NB4 (cell line): ENCODE data around the gene MTURN.
A peak's percentile ranks its signal among the peaks of the same experiment; 100 is the strongest.

Experiments
- DNase-seq: peaks from one replicate; pipeline ENCODE4 v3.0.0; 2010; ENCODE audit warnings: low read depth
- H3K4me3 ChIP-seq: one replicate; pipeline ENCODE4 v1.5.1; 2011; ENCODE audit warnings: mild to moderate bottlenecking, low read depth, low read length, moderate library complexity
- MYC ChIP-seq: IDR thresholded peaks from 2 replicates; pipeline ENCODE4 v1.6.1; 2011; ENCODE audit warnings: low read depth, low read length
- POLR2A ChIP-seq: IDR thresholded peaks from 2 replicates; pipeline ENCODE4 v1.6.1; 2011; ENCODE audit warnings: mild to moderate bottlenecking; ENCODE audit not compliant: insufficient read length; ENCODE audit errors: extremely low read depth
- TF ChIP-seq, protein P1 (sequence below): IDR thresholded peaks from 2 replicates; pipeline ENCODE4 v1.6.1; 2011; ENCODE audit warnings: low read depth, low read length
- TF ChIP-seq, protein P2 (sequence below): IDR thresholded peaks from one replicate; pipeline ENCODE4 v1.5.1; 2012; ENCODE audit warnings: low read depth, low read length

MTURN gene

DNA sequence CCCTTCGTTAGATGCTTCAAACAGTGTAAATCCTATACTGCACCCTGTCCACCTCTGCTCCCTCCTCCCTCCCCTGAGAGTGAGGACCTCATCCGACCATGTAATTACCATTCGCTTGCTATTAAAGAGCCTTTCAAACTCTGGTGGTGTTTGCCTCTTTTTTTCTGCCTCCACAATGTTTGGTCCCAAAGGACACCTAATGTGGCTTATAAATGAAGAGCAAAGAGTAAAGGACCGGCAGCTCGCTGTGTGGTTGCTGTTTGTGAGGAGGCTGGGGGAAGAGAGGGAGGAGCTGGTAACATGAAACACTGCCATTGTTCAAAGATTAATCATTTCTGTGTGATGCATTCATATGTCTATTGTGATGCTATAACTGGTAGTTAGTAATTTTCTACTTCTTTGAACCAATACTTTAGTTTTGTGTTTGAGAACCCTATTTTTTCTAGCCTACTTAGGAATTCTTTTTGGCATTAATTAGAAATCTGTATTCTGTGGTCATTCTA lies 27.9 kb downstream of the MTURN start:
- H3K4me3 ChIP-seq: peak overlapping the region; percentile 33
- DNase-seq: peak; percentile 74
- TF ChIP-seq POLR2A: no peak
- TF ChIP-seq, protein P1, sequence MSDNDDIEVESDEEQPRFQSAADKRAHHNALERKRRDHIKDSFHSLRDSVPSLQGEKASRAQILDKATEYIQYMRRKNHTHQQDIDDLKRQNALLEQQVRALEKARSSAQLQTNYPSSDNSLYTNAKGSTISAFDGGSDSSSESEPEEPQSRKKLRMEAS: no peak
- TF ChIP-seq MYC: no peak
- TF ChIP-seq, protein P2, sequence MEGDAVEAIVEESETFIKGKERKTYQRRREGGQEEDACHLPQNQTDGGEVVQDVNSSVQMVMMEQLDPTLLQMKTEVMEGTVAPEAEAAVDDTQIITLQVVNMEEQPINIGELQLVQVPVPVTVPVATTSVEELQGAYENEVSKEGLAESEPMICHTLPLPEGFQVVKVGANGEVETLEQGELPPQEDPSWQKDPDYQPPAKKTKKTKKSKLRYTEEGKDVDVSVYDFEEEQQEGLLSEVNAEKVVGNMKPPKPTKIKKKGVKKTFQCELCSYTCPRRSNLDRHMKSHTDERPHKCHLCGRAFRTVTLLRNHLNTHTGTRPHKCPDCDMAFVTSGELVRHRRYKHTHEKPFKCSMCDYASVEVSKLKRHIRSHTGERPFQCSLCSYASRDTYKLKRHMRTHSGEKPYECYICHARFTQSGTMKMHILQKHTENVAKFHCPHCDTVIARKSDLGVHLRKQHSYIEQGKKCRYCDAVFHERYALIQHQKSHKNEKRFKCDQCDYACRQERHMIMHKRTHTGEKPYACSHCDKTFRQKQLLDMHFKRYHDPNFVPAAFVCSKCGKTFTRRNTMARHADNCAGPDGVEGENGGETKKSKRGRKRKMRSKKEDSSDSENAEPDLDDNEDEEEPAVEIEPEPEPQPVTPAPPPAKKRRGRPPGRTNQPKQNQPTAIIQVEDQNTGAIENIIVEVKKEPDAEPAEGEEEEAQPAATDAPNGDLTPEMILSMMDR: no peak

DNA sequence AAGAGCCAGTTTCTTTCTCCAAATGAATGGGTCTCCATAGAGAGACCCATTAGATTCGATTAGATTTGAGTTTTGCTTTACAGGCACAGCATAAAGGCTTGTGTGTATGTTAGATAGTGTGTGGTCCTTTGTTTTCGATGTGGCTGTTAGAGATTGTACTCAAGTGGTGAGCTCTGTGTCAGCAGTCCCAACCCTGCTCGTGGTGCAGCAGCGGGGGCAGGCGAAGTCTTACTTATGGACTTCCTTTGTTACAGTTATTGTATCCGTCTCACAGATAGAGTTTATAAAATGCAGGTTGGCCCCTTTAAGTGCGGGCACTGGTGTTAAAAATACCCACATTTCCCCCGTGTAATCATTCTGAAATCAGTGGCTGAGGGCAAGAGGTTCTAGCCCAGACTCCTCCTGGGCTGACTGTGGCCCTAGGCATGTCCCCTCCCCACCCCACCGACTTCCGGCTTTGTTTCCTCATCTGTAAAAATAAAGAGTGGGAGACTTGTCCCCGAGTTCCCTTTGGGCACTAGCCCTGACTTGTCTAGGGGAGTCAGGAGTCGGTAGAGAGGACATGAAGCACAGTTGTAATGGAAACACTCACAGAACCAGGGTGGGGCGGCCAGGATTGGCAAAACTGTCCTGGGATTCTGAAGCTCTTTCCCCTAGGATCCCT lies 28.6 kb downstream of the MTURN start:
- DNase-seq: peak; percentile 86
- TF ChIP-seq MYC (no peak), POLR2A (no peak)
- TF ChIP-seq, protein P1: no peak
- TF ChIP-seq, protein P2: no peak
- peak overlapping the region; percentile 33 for H3K4me3 ChIP-seq

DNA sequence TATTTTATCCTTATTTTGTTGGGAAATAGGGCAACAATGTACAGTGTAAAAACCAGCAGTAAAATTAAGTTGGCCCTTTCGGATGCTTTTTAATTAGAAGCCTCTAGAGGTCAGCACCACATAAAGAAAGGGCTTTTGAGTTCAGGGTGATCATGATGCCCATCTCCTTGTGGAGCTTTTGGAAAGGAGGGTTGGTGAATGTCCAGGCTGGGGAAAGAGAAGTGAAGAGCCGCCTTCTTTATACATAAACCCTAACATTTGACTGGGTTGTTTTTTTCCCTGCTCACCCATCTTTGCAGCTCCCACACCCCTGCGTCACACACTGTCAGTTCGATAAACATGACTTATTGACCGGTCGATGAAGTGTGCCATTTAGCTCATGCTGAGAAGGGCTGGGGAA lies 29.8 kb downstream of the MTURN start:
- no peak overlapping the region for H3K4me3 ChIP-seq
- DNase-seq: peak; percentile 84
- peak; percentile 36; the same call in 1 of the 2 replicates for TF ChIP-seq MYC
- TF ChIP-seq, protein P2: peak; percentile 71
- TF ChIP-seq POLR2A: no peak

DNA sequence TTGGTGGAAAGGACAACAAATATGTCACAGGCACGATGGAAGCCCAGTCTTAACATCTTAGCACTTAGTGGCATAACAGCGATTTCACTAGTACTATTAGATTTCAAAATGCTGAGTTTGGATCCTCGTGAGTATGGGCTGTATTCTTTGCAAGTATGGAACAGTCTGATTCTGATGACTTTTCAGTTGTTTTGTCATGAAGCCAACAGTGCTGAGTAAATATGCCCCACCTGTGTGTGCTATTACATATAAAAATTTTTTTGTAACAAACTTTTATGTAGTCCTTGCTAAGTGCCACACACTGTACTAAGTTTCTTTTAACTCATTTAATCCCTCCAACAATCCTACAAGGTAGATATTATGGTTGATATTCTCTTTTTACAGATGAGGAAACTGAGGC lies 30.8 kb downstream of the MTURN start:
- TF ChIP-seq MYC (no peak), POLR2A (no peak)
- TF ChIP-seq, protein P1: no peak
- TF ChIP-seq, protein P2: no peak
- DNase-seq: no peak
- H3K4me3 ChIP-seq: no peak overlapping the region

DNA sequence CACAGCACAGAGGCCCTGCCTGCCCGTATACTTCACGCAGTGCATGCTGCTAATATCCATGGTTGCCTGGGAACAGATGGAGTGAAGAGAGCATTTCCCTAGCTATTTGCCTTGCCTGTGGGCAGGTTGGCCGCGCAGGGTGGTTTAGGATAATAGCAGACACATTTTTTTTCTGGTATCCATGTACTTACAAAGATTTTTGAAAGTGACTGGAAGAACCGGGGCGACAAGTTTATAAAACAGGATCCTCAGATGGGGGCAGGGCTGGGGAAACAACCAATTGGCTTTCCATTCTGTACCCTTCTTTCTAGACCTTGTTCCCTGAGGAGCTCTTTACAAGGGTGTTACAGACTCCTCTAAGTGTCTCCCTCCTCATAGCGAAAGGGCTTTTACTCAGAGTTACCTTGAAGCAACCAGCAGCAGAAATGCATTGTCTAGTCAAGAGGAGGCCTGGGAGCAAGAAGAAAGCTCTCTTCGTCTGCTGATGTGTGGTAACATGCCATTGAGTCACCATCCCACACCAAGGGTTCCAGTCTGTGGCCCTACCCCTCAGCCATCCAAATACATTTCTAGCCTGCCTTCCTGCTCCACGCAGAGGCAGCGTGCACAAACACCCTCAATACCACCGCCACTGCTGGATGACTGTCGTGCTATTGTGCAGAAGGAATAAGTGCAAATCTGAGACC lies 31.5 kb downstream of the MTURN start:
- TF ChIP-seq, protein P2: no peak
- TF ChIP-seq, protein P1: no peak
- no peak for TF ChIP-seq MYC
- DNase-seq: peak; percentile 63
- no peak overlapping the region for H3K4me3 ChIP-seq
